HG03108 (cell line): ENCODE results near the gene ANXA7.

Source experiments
- ATAC-seq: cut with Tn5 transposase; IDR thresholded peaks from one replicate; pipeline ENCODE4 v1.9.1; 2021; ENCODE audit warnings: moderate library complexity; ENCODE audit not compliant: unreplicated experiment

ANXA7 gene

DNA sequence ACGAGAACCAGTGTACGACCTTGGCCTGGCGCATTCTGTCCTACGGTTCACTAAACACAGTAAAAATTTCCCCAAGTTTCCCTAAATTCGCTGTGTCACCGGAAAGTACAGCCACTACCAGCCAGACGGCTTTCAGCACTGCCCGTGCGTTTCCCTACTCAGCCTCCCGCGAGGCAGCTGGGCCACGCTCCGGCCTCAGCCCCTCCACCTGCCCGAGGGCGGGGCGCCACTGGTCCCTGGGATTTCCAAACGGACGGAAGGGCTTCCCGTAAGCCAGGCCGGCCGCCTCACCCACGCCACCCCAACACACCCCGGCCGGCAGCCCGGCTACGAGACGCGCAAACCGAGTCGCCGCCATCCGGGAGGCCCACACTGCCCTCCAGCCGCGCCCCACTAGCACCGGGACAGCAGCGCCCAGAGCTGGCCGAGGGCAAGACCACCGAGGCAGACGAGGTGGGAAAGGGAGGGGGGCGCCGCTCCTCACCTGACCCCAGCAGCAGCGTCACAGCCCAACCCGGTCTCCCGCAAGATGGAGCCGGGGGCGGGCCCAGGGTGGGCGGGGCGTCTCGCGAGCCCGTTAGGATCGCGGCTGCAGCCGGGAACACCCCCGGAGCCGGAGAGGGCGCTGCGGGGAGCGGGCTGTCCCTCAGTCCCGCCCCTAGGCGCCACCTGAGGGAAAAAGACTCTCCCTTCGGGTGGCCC, at the start of gene ANXA7:
TSS of gene ANXA7 (minus strand) at position 531 of the 702 bp plus-strand sequence. CDS start 13,202 bp downstream, outside the sequence.
- ATAC-seq, result peak; percentile 92

DNA sequence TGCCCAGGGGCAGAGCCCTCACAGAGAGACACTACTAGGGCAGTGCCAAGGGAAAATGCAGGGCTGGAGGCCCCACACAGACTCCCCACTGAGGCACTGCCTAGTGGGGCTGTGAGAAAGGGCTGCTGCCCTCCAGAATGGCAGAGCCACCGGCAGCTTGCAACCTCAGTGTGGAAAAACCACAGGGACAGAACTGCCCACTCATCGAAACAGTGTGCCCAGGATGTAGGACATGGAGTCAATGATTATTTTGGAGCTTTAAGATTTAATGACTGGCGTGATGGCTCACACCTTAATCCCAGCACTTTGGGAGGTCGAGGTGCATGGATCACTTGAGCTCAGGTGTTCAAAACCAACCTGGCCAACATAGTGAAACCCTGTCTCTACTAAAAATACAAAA, 47.0 kb upstream of the ANXA7 start:
- no peak for ATAC-seq

DNA sequence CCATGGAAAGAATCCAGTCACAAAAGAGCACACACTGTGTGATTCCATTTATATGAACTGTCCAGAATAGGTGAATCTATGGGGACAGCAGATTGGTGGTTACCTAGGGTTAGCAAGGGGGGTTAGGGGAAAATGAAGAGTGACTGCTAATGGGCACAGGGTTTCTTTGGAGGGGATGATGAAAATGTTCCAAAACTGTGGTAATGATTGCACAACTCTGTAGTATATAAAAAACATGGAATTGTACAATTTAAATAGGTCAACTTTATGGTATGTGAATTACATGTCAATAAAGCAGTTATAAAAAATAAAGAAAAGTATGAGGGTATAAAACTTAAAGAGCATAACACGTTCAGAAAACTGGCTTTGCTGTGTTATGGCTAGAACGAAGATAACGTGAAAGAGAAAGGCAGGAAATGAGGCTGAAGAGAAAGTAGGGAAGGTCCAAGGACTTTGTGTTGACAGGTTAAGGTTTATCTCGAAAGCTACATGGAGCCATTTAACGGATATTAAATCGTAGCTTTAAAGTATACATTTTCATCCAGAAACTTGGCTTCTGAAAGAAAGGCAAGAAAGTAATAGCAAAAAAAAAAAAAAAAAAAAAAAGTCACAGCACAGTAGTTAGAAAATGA, 45.9 kb upstream of the ANXA7 start:
- no peak for ATAC-seq

DNA sequence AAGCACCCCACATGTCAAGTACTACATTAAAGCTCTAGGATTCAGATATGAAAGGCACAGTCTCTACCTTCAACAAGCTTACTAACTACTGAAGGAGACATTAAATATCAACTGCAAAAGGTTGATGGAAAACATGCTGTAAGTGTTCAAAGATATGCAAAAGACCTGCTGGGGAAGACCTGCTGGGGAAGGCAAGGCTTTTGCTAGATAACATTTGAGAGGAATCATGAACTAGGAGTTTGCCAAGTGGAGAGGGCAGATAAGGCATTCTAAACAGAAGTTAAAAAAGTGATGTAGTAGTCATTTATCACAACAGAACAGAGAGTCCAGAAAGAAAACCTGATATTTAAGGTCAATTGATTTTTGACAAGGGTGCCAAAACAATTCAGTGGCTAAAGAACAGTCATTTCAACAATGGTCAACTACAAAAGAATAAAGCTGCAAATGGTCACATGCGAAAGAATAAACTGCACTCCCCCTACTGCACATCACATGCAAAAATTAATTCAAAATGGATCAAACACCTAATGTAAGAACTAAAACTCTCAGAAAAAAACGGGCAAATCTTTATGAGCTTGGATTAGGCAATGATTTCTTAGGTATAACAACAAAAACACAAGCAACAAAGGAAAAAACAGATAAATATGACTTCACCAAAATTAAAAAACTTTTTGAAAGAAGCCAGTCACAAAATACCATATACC, 42.5 kb upstream of the ANXA7 start:
- no peak for ATAC-seq

DNA sequence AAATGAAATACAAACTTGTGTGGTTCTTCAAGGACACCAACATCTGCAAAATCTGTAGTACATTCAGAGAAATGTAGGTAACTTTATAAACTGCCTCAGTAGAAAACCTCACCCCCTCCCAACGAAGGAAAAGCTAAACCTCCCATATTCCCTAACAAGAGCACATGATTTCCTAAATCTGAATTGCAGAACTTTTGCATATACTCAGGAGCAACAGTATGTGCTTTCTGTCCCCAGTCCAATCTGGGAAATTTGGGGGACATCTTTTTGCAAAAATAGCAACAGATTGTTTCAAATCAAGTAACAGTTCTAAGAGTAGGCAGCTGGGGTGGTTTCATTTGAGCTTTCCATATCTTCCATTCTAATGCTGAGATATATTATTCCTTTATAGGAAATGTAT, 35.3 kb upstream of the ANXA7 start:
- no peak for ATAC-seq

DNA sequence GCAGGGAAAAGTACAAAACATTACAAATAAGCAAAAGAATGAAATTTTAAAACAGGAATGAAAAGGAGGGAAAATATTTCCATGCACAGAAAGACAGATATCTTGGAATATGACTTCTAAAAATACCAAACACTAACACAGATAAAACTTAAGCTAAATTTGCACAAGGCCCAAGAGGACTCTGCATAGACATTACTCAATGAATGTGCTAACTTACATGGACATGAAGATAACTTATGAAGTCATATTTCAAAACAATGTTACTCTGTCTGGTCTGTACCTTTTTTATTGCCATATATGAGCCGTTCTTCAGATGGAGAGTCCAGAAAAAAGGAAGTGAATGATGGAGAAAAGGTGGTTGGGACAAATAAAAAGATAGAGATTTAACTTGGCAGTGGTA, 34.5 kb upstream of the ANXA7 start:
- ATAC-seq, result no peak

DNA sequence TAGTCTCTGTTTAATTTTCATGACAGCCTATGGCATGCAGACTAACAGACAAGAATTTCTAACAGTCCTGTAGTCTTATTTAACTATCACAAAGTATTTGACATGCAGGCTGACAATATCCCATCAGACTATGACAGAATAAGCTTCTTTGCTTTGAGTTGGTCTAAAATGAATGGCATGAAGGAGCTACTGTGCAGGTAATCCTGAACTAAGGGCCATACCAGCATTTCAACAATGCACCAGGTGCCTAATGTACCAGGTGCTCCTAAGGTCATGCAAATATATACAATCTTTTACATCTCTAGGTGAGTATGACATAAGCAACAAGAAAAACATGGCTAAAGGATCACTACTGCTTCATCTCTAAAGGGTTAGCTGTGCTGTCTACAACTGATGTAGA, 33.1 kb upstream of the ANXA7 start:
- ATAC-seq, result no peak

DNA sequence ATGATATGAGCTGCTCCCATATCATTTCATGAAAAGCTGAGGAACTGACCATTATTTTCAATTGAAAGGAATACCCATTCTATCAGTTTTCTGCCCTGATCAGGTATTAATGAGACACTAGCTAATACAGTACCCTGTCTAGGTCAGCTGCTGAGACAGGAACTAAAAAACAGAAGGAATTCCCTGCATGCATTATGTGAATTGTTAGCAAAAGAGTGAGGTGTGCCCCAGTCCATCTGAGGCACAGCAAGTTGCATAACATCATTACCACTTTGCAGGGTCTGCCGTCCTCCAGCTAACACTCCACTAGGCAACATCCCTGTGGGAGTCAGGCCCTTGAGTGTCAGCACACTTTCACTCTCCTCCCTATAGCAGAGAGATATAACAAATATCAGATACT, 30.6 kb upstream of the ANXA7 start:
- no peak for ATAC-seq

DNA sequence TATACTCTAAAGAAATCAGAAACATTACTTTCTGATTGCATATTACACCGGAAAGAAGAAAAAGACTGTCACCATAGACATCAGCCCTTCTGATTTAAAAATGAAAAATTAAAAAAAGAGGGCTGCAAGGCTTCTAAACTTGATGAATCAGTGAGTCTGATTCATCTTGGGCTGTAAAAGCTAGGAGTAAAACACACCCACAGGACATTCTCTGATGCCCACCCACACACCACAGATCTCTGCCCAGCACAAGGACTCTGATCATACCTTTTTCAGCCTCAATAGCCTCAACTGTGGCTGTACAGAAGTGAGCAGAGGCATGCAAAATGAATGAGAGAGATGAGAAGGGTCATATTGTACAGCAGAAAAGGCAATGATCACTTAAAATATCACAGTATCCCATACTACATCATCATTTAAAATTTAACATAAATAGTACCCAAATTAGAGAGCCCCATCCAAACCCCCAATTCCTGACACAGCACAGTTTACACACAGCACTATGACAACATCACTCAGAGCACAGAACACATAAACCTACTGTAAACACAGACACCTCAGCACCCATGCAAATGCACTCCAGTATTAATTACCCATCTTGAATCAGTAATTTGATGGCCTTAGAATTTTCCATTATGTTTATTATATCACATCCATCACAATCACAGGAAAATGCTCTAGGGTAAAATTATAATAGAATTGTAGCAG, 25.9 kb upstream of the ANXA7 start:
- no peak for ATAC-seq

DNA sequence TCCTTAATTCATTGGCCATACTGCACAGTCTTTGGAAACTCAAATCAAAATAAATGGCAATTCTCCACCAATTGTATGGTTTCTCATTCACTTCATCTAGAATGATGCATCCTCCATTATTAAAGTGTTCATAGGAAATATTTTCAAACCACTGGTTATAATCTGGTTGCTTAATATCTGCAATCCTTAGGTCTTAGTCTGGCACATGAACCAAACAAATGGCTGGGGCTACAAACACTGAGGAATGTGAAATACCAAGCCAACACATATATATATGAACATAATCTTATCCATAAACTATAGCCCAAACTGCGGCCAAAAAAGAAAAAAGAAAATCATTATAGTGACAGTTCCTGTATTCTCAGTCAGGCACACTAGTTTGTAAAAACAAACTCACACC, 25.2 kb upstream of the ANXA7 start:
- no peak for ATAC-seq

DNA sequence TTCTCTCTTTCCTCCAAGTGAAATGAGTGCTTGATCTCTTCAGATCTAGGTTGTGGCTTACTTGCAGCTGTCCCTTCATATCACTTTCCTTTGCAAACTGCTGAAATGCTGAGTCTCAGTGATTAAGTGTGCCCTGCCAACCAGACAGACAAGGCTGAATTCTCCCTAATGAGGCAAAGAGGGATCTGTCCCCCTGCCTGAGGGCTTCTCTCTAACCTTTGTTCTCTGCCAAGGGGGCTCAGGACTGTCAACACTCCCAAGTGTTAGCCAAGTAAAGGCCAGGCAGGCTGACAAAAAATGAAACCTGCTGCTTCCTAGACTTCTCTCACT, 19.6 kb upstream of the ANXA7 start, which contains the start of gene MSS51:
TSS of gene MSS51 (minus strand) at position 24 of the 330 bp plus-strand sequence. CDS start 5,277 bp downstream, outside the sequence.
- no peak for ATAC-seq

DNA sequence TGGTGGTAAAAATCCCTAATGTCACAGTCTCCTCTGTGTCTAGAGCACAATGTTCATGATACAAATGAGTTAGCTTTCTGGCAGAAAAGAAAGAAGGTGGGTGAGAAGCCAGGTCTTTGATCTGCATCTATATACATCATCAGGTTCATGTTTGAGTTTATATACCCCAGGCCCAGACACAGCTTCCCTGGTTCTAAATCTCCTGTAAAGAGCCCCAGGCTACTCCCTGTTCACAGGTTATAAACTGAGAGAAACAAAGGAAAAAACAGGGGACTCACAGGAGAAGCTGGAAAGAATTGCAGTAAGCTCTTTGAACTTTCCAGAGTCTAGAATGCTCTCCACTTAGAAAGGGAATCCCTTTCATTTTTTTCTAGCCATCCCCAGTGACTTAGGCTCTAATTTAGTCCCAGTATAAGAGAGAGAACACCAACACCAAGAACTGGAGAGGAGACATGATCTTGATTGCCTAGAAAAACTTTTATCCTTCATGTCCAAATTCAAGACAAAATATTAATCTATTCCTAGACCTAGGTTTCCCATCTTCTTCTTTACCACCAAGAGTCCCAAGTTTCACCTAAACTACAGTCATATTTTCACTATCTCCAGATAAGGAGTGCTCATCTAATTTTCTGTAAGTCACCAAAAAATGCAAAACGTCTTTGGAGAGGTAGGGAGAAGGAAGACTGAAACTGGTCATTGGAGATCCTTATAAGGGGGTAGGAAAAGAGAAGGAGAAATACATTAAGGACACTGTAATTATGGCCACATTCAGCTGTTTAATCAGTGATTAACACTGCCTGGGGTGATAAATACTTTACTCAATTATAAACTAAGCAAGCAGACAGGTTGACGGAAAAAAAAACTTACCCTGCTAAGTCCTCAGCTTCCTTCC, 19.0 kb upstream of the ANXA7 start:
- ATAC-seq, result no peak

DNA sequence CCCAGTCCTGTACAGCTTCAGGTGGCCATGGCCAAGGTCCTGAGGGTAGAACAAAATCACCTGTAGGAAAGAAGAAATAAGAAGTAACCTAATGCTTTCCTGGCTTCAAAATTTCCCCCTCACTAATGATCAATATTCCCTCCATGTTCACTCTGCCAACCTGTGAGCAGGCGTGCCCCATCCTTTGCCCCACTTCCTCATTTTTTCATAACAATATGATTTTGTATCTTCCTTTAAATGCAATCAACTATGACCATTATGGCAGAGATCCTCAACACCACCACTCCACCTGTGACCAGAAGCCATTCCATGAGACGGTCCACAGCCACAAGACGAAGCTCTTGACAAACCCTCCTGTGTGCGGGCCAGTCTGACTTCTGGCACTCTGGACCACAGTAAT, 12.5 kb upstream of the ANXA7 start:
- no peak for ATAC-seq

DNA sequence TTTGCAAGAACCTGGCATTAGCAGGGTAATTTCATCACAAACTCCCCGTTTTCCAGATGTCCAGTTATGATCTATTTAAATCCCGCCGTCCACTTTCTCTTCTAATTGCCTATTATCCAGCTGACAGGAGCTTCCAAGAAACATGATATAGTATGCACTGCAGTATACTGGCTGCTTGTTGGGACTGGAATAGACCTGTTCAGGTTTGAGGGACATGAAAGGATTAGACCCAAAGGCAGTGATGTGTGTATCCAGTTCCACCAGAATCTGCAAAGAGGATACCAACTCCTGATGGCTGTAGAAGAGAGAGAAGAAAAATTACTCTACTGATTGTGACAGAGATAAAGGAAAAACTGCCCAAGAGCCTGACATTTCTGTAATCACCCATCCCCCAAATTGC, 10.6 kb upstream of the ANXA7 start:
- no peak for ATAC-seq

DNA sequence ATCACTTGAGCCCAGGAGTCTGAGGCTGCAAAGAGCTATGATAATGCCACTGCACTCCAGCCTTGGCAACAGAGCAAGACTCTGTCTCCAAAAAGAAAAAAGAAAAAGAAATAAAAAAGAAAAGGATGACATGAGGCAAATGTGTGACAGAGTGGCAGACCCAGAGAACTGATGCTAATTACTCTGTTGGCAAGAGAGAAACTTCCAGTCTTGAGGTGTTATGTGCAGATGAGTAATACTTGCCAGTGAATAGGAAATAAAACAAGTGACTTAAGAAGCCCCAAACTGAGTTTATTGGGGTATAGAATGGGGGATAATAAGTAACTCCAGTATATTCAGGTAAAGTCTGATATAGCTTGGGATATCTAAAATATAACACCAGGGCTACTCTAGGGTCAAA, 9.5 kb upstream of the ANXA7 start:
- no peak for ATAC-seq

DNA sequence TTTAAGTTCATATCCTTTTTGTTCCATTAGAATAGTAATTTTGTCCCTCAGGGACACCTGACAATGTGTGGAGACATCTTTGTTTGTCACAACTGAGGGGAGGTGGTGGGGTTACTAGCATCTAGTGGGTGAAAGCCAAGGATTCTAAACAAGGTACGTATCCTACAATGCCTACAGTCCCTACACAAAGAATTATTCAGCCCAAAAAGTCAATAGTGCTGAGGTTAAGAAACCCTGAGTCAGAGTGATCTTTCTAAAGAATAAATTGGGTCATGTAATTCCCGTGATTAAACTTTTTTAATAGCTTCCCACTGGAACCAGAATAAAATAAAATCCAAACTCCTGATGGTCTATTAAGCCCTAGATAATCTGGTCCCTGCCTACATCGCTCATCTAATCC, 2.7 kb upstream of the ANXA7 start:
- ATAC-seq, result no peak

DNA sequence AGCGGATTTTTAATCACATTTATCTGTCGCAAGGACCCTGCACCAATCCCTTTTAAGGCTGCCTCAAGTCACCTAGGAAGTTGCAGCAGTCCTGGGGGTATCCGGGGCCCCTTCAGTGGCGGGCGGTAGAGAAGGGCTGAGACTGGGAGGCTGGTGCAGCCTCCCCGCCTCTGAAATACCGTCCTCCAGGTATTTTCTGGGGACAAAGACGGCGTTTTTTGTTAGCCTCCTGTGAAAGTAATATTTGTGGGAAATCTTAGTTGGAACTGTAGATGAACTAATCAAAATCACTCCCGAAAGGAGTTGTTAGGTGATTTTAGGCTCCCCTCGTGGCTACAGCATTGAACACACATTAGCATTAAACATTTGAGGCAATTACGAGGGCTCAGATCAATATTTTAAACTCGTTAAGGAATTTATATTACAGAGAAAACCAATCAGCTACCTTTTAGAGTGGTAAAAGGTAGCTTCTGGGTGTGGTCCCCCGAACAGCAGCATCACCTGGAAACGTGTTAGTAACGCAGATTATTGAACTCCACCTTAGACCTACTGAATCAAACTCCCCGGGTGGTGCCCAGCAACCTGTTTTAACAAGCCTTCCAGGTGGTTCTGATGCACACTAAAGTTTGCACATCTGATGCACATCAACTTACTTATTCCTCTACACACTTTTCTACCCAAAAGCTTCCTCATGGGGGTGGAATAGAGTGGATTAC, 530 bp upstream of the ANXA7 start:
- peak; percentile 1 for ATAC-seq

DNA sequence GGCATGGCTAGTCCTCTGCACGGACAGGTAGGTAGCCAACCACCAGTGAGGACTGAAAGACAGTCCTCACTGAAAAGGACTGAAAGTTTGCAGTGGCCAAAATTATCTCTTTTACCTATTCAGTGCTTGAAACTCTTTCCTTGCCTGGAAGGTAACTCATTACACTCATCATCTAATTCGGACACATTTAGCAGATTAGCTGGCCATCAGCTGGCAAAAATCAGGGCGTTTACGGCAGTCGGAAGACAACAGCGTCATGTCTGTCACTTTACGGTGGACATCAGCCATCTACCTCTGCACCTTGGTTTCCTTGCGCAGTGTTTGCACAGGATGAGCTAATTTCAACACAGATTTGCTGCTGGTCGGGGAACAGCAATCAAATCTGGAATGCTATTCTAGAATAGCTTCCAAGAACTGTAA, 740 bp downstream of the ANXA7 start:
- peak; percentile 16 for ATAC-seq

DNA sequence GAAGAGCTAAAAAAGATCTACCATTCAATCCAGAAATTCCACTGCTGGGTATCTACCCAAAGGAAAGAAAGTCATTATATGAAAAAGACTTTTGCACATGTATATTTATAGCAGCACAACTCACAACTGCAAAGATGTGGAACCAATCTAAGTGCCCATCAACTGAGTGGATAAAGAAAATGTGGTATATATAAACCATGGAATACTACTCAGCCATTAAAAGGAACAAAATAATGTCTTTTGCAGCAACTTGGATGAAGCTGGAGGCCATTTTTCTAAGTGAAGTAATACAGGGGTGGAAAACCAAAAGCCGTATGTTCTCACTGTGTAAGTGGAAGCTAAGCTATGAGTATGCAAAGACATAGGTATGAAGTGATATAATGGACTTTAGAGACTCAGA, 3.0 kb downstream of the ANXA7 start:
- ATAC-seq, result no peak

DNA sequence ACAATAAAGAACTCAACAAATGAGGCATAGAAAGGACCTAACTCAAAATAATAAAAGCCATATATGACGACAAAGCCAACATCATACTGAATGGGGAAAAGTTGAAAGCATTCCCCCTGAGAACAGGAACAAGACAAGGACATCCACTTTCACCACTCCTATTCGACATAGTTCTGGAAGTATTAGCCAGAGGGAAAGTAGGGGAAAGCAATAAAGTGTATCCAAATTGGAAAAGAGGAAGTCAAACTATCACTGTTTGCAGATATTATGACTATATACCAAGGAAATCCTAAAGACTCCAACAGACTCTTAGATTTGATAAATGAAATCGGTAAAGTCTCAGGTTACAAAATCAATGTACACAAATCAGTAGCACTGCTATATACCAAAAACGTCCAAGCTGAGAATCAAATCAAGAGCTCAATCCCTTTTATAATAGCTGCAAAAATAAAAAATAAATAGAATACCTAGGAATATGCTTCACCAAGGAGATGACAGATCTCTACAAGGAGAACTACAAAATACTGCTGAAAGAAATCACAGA, 4.8 kb downstream of the ANXA7 start:
- ATAC-seq, result no peak
